ENCODE measurements around the gene GNAS-AS1. TPM values are rescaled to one million over a fixed set of nuclear protein-coding genes. Genes with fewer than 3 reads are reported as not detected.
"Not testable (repeated sequence)": the region's sequence is repeated elsewhere in the genome, so short reads cannot be mapped to it uniquely, and the experiment has no call there.

GNAS-AS1 gene
- total RNA-seq, 2 experiments from 2014 or later, result 1.0 to 1.6 TPM

GRCh38 chr20:58832457-58832856, 18.2 kb downstream of the GNAS-AS1 start:
- Mint-ChIP-seq H3K36me3 (peaks cover 9% of the 10 kb centered on the region), H3K27ac (no peak overlapping the region)
- POLR2A ChIA-PET, result no interaction called here

DNA sequence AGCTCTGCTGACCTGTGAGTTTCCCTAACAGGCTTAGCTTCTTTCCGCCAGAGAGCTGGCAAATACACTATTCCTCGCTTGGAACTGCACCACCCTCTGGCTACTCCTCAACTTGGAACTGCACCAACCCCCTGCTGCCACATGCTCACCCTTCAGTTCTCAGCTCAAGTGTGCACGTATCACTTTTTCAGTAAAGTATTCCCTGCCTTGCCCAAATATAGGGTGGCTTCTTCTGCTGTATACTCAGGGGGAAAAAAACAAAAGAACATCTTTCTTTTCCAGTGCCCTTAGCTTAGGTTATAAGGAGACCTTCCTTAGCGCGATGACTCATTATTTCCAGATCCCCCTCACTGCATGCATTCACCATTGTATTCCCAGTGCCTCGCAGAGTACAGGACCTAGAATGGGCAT, 21.2 kb downstream of the GNAS-AS1 start:
- no peak overlapping the region for H3K4me3 Mint-ChIP-seq
- DNase-seq, result no peak

More at GRCh38 chr20:58832457-58832856, 18.2 kb downstream of the GNAS-AS1 start:
- H3K4me3 Mint-ChIP-seq, result no peak overlapping the region
- ATAC-seq (ENCODE audit: low read depth) (no peak), DNase-seq (no peak)
- H3K27me3 Mint-ChIP-seq, result peaks cover 47% of the 10 kb centered on the region
- H3K9me3 Mint-ChIP-seq, result peaks cover 7% of the 10 kb centered on the region
- peaks cover 5% of the 10 kb centered on the region for H3K4me1 Mint-ChIP-seq

GRCh38 chr20:58828804-58829203, 21.9 kb downstream of the GNAS-AS1 start:
- H3K4me3 Mint-ChIP-seq; H3K9me3 Mint-ChIP-seq; ATAC-seq (ENCODE audit: low read depth); H3K4me1 Mint-ChIP-seq; POLR2A ChIA-PET; DNase-seq; H3K36me3 Mint-ChIP-seq; H3K27ac Mint-ChIP-seq: not testable (repeated sequence)
- peaks cover 38% of the 10 kb centered on the region for H3K27me3 Mint-ChIP-seq

More for the DNA sequence above, 21.2 kb downstream of the GNAS-AS1 start:
- Mint-ChIP-seq H3K4me1 (peaks cover 4% of the 10 kb centered on the region), H3K9me3 (peaks cover 7% of the 10 kb centered on the region), H3K36me3 (peaks cover 9% of the 10 kb centered on the region), H3K27me3 (peaks cover 42% of the 10 kb centered on the region), H3K27ac (no peak overlapping the region)
- POLR2A ChIA-PET, result no interaction called here
- ATAC-seq (ENCODE audit: low read depth), result no peak

DNA sequence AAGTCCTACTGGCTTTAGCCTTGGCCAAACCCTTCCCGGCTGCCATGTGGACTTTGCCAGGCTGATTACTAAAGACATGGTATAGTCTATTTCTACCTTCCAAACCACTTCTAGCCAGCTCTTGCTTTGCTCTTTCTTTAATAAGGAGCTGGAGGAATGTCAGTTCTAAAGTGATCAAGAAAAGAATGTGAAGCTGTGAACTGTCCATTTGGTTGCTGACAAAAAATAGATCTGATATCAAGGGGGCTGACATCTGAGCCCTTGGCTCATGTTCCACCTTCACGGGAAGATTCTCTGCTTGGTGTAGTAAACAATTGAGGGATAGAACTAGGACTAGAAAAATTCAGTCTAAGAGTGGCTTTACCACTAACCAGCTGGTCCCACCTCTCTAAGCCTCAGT, 22.6 kb downstream of the GNAS-AS1 start:
- Mint-ChIP-seq H3K36me3 (peaks cover 8% of the 10 kb centered on the region), H3K9me3 (peaks cover 7% of the 10 kb centered on the region), H3K4me3 (no peak overlapping the region), H3K4me1 (peaks cover 4% of the 10 kb centered on the region), H3K27me3 (peaks cover 37% of the 10 kb centered on the region), H3K27ac (no peak overlapping the region)
- DNase-seq, result no peak
- no peak for ATAC-seq (ENCODE audit: low read depth)
- POLR2A ChIA-PET, result no interaction called here

GRCh38 chr20:58826271-58826670, 24.4 kb downstream of the GNAS-AS1 start:
- H3K27me3 Mint-ChIP-seq, result peaks cover 28% of the 10 kb centered on the region
- peaks cover 10% of the 10 kb centered on the region for H3K36me3 Mint-ChIP-seq
- no peak for ATAC-seq (ENCODE audit: low read depth)
- peaks cover 9% of the 10 kb centered on the region for H3K9me3 Mint-ChIP-seq
- no peak overlapping the region for H3K27ac Mint-ChIP-seq
- no peak for DNase-seq
- POLR2A ChIA-PET, result no interaction called here
- peaks cover 4% of the 10 kb centered on the region for H3K4me1 Mint-ChIP-seq
- H3K4me3 Mint-ChIP-seq, result no peak overlapping the region

GRCh38 chr20:58825450-58825849, 25.3 kb downstream of the GNAS-AS1 start:
- Mint-ChIP-seq H3K9me3 (peaks cover 12% of the 10 kb centered on the region), H3K36me3 (peaks cover 14% of the 10 kb centered on the region), H3K27ac (no peak overlapping the region), H3K4me1 (no peaks in the 10 kb centered on the region), H3K27me3 (peaks cover 30% of the 10 kb centered on the region), H3K4me3 (no peak overlapping the region)
- POLR2A ChIA-PET, result no interaction called here
- no peak for DNase-seq
- ATAC-seq (ENCODE audit: low read depth), result no peak

- H3K27ac Mint-ChIP-seq, result no peak overlapping the region
- ATAC-seq (ENCODE audit: low read depth), result no peak
These were observed 25.9 kb downstream of the GNAS-AS1 start for GRCh38 chr20:58824843-58825242.

GRCh38 chr20:58822748-58823730, 27.7 kb downstream of the GNAS-AS1 start:
- POLR2A ChIA-PET, result no interaction called here
- Mint-ChIP-seq H3K36me3 (peaks cover 12% of the 10 kb centered on the region), H3K4me1 (peaks cover 13% of the 10 kb centered on the region), H3K27ac (no peak overlapping the region), H3K27me3 (peaks cover 23% of the 10 kb centered on the region), H3K9me3 (peaks cover 9% of the 10 kb centered on the region), H3K4me3 (no peak overlapping the region)
- DNase-seq, result no peak
- no peak for ATAC-seq (ENCODE audit: low read depth)

More at GRCh38 chr20:58824843-58825242, 25.9 kb downstream of the GNAS-AS1 start:
- Mint-ChIP-seq H3K4me3 (no peak overlapping the region), H3K36me3 (peaks cover 16% of the 10 kb centered on the region), H3K27me3 (peaks cover 32% of the 10 kb centered on the region), H3K4me1 (no peaks in the 10 kb centered on the region), H3K9me3 (peaks cover 13% of the 10 kb centered on the region)
- POLR2A ChIA-PET, result no interaction called here
- DNase-seq, result no peak

- H3K27me3 Mint-ChIP-seq, result peaks cover 20% of the 10 kb centered on the region
- DNase-seq (no peak), ATAC-seq (ENCODE audit: low read depth) (no peak)
- peaks cover 13% of the 10 kb centered on the region for H3K4me1 Mint-ChIP-seq
- peaks cover 12% of the 10 kb centered on the region for H3K36me3 Mint-ChIP-seq
- peaks cover 9% of the 10 kb centered on the region for H3K9me3 Mint-ChIP-seq
- no peak overlapping the region for H3K4me3 Mint-ChIP-seq
- POLR2A ChIA-PET, result no interaction called here
- no peak overlapping the region for H3K27ac Mint-ChIP-seq
These were observed 28.6 kb downstream of the GNAS-AS1 start for GRCh38 chr20:58822149-58822548.

DNA sequence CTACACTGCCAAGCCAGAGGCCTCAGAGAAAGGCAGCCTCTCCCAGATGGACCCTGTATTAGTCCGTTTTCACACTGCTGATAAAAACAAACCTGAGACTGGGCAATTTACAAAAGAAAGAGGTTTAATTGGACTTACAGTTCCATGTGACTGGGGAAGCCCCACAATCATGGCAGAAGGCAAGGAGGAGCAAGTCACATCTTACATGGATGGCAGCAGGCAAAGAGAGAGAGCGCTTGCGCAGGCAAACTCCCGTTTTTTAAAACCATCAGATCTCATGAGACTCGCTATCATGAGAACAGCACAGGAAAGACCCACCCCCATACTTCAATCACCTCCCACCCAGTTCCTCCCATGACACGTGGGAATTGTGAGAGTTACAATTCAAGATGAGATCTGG, 30.2 kb downstream of the GNAS-AS1 start:
- DNase-seq; H3K9me3 Mint-ChIP-seq; H3K27ac Mint-ChIP-seq; H3K4me3 Mint-ChIP-seq; POLR2A ChIA-PET; ATAC-seq (ENCODE audit: low read depth): not testable (repeated sequence)
- Mint-ChIP-seq H3K4me1 (peaks cover 15% of the 10 kb centered on the region), H3K27me3 (peaks cover 28% of the 10 kb centered on the region), H3K36me3 (peaks cover 12% of the 10 kb centered on the region)

- Mint-ChIP-seq H3K9me3 (peaks cover 9% of the 10 kb centered on the region), H3K4me1 (peaks cover 15% of the 10 kb centered on the region), H3K4me3 (no peak overlapping the region), H3K27me3 (peaks cover 29% of the 10 kb centered on the region), H3K27ac (no peak overlapping the region), H3K36me3 (peaks cover 12% of the 10 kb centered on the region)
- POLR2A ChIA-PET, result no interaction called here
- ATAC-seq (ENCODE audit: low read depth) (no peak), DNase-seq (no peak)
These were observed 30.8 kb downstream of the GNAS-AS1 start for GRCh38 chr20:58819921-58820320.

DNA sequence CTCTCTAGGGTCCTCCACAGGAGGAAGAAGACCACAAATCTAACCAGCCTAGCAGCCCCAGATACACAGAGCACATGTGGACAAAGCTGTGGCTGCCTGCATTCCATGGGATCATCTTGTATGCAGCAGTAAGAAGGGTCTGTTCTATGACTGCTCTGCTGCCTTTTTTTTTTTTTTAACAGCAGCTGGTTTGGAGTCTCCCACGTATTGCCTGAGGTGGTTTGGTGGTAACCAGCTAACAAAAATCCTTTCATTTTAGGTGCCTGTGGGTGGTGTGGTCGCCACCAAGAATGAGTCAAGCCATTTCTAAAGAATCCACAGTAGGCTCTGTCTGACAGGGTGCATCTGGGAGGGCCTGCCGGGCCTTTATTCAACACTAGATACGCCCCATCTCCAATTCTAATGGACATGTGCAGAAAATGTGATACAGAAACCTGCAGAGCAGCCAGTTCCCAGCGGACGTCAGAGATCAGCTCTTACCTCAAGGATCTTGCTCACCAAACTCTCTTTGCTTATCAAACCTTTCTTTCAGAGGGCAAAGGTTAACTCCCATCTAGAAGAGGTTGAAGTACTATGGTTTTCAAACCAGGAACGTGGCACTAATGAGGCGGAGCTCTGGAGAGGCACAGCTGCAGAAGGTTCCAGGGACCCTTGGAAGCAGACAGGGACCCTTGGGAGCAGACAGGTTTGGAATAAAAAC, 32.0 kb downstream of the GNAS-AS1 start:
- H3K4me3 Mint-ChIP-seq, result no peak overlapping the region

GRCh38 chr20:58817748-58818147, 33.0 kb downstream of the GNAS-AS1 start:
- H3K4me1 Mint-ChIP-seq, result peaks cover 17% of the 10 kb centered on the region
- peaks cover 9% of the 10 kb centered on the region for H3K9me3 Mint-ChIP-seq
- DNase-seq, result no peak
- no peak for ATAC-seq (ENCODE audit: low read depth)
- H3K4me3 Mint-ChIP-seq, result no peak overlapping the region
- no peak overlapping the region for H3K27ac Mint-ChIP-seq
- peaks cover 39% of the 10 kb centered on the region for H3K27me3 Mint-ChIP-seq
- POLR2A ChIA-PET, result no interaction called here
- H3K36me3 Mint-ChIP-seq, result peaks cover 12% of the 10 kb centered on the region

More for the DNA sequence above, 32.0 kb downstream of the GNAS-AS1 start:
- POLR2A ChIA-PET, result no interaction called here
- Mint-ChIP-seq H3K27me3 (peaks cover 34% of the 10 kb centered on the region), H3K36me3 (peaks cover 12% of the 10 kb centered on the region), H3K9me3 (peaks cover 9% of the 10 kb centered on the region), H3K27ac (no peak overlapping the region), H3K4me1 (peaks cover 15% of the 10 kb centered on the region)
- ATAC-seq (ENCODE audit: low read depth) (peak; percentile 89), DNase-seq (peak; percentile 62)
